Measurements from ENCODE around the gene PCDHA4. TPM values are rescaled to one million over a fixed set of nuclear protein-coding genes. Genes with fewer than 3 reads are reported as not detected.
A peak's percentile ranks its signal among the peaks of the same experiment; 100 is the strongest.
"Not testable (repeated sequence)": the region's sequence is repeated elsewhere in the genome, so short reads cannot be mapped to it uniquely, and the experiment has no call there.

PCDHA4 gene
- total RNA-seq (under 1 TPM; 0.78 to 0.90 TPM), polyA plus RNA-seq (under 1 TPM in 1 of 2 donors, not detected in 1; 0.05 TPM)
- long read RNA-seq, donor 1 = 0 reads
- long read RNA-seq, donor 2 = 0 reads

DNA sequence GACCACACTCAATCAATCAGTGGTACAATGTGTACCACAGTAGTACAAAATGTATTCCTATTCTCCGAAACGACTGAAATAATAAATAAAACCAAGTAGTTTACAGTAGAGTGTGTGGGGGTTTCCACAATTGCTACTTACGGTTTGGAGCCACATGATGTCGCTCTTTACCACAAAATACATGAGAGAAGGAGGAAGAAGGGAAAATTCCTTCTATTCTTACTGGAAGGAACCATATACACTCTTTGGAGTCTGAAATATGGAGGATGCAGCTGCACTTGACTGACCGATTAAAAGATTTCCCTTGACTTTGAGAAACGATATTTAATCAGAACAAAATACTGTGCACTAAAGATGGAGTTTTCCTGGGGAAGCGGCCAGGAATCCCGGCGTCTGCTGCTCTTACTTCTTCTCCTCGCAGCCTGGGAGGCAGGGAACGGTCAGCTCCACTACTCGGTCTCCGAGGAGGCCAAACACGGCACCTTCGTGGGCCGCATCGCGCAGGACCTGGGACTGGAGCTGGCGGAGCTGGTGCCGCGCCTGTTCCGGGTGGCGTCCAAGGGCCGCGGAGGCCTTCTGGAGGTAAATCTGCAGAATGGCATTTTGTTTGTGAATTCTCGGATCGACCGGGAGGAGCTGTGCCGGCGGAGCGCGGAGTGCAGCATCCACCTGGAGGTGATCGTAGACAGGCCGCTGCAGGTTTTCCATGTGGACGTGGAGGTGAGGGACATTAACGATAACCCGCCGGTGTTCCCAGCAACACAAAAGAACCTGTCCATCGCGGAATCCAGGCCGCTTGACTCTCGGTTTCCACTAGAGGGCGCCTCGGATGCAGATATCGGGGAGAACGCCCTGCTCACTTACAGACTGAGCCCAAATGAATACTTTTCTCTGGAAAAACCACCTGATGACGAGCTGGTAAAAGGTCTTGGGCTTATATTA is at the start of gene PCDHA4:
Gene PCDHA4, plus strand, starts transcription at position 235 of the 942 bp plus-strand sequence.
- ATAC-seq (ENCODE audit: low FRiP score) = no peak
- H3K27ac ChIP-seq (ENCODE audit: low read depth in 1 of 2, low read length in 2 of 2) = no peak within 1 kb of the TSS
- H3K4me1 ChIP-seq (ENCODE audit: control insufficient read depth in 1 of 2, insufficient read depth in 2 of 2, low read length in 2 of 2) = no peaks in the 10 kb centered on the region
- WGBS, 2 donors = 12 to 17% methylated on average over 33 to 39 of the region's 47 CpGs
- intact Hi-C loops (cut with DNase I) = loop anchor here (2.0 to 10.0 kb wide), 2 partner anchors 234 to 238 kb away; no protein-coding TSS in a partner anchor
- H3K9me3 ChIP-seq (ENCODE audit: control insufficient read depth, low read length) = peaks cover 23% of the 10 kb centered on the region
- peak within 1 kb of the TSS in 1 of 2 donors; percentile 17 for H3K4me3 ChIP-seq (ENCODE audit: low read length in 2 of 2)
- H3K36me3 ChIP-seq (ENCODE audit: control insufficient read depth in 1 of 2, insufficient read depth in 2 of 2, low read length in 1 of 2) = no peaks in the 10 kb centered on the region
- peak in 1 of 2 donors; percentile 77 for DNase-seq
- no peaks in the 10 kb centered on the region for H3K27me3 ChIP-seq (ENCODE audit: control insufficient read depth in 1 of 2, insufficient read depth in 2 of 2, low read length in 1 of 2)

DNA sequence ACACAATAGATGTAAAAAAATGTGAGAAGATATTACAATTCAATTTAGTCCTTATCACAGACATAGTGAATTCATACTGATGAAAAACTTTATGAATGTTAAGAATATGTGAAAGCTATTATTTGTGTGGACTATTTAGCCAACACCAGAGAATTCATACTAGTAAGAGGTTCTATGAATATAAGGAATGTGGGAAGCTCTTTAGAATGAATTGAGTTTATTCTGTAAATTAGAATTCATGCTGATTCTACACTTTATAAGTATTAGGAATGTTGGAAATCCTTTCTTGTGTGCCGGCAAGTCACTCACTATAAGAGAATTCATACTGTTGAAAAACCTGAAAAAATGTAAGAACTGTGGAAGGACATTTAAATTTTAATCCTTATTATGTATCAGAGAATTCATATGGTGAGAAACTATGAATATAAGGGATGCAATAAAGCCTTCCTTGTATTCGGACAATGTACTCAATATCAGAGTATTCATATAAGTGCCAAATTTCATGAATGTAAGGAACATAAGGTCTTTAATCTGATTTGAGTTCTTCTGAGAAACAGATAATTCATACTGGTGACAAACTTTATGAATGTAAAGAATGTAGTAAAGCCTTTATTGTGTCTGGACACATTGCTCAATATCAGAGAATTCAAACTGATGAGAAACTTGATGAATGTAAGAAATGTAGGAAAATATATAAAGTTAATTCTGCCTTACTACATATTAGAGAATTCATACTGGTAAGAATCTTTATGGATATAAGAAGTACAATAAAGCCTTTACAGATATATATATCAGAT is 42.5 kb upstream of the PCDHA4 start:
- H3K4me1 ChIP-seq (ENCODE audit: control insufficient read depth in 1 of 2, insufficient read depth in 2 of 2, low read length in 2 of 2) = no peaks in the 10 kb centered on the region
- H3K27ac ChIP-seq (ENCODE audit: low read depth in 1 of 2, low read length in 2 of 2) = no peak overlapping the region
- H3K4me3 ChIP-seq (ENCODE audit: low read length in 2 of 2) = no peak overlapping the region
- H3K27me3 ChIP-seq (ENCODE audit: control insufficient read depth in 1 of 2, insufficient read depth in 2 of 2, low read length in 1 of 2) = no peaks in the 10 kb centered on the region
- WGBS, 2 donors = 90 to 96% methylated on average over 2 of the region's 2 CpGs
- ATAC-seq (ENCODE audit: low FRiP score) (no peak), DNase-seq (no peak)
- peaks cover 17% of the 10 kb centered on the region for H3K9me3 ChIP-seq (ENCODE audit: control insufficient read depth, low read length)
- intact Hi-C loops (cut with DNase I) = no loop called here
- H3K36me3 ChIP-seq (ENCODE audit: control insufficient read depth in 1 of 2, insufficient read depth in 2 of 2, low read length in 1 of 2) = no peaks in the 10 kb centered on the region

- no peaks in the 10 kb centered on the region for H3K27me3 ChIP-seq (ENCODE audit: control insufficient read depth in 1 of 2, insufficient read depth in 2 of 2, low read length in 1 of 2)
- peaks cover 11% of the 10 kb centered on the region for H3K9me3 ChIP-seq (ENCODE audit: control insufficient read depth, low read length)
These were observed 39.4 kb upstream of the PCDHA4 start for GRCh38 chr5:140767444-140767843.

DNA sequence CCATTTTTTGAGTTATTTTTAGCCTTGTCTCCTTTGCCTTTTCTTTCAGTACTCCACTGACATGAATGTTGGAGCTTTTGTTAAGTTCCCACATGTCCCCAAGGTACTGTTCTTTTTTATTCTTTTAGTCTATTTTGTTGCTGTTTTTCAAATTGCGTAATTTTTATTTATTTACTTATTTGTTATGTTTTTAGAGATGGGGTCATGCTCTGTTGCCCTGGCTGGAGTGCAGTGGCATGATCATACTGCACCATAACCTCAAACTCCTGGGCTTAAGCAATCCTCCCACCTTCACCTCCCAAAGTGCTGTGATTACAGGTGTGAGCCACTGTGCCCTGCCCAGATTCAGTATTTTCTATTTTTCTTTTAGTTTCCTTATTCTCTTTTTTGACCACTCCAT is 26.4 kb upstream of the PCDHA4 start:
- H3K4me1 ChIP-seq (ENCODE audit: control insufficient read depth in 1 of 2, insufficient read depth in 2 of 2, low read length in 2 of 2) = no peaks in the 10 kb centered on the region
- intact Hi-C loops (cut with DNase I) = no loop called here
- no peak overlapping the region for H3K4me3 ChIP-seq (ENCODE audit: low read length in 2 of 2)
- H3K36me3 ChIP-seq (ENCODE audit: control insufficient read depth in 1 of 2, insufficient read depth in 2 of 2, low read length in 1 of 2) = no peaks in the 10 kb centered on the region
- 82 to 83% methylated on average over 1 of the region's 1 CpG for WGBS, 2 donors
- H3K27me3 ChIP-seq (ENCODE audit: control insufficient read depth in 1 of 2, insufficient read depth in 2 of 2, low read length in 1 of 2) = no peaks in the 10 kb centered on the region
- no peak overlapping the region for H3K27ac ChIP-seq (ENCODE audit: low read depth in 1 of 2, low read length in 2 of 2)
- peaks cover 23% of the 10 kb centered on the region for H3K9me3 ChIP-seq (ENCODE audit: control insufficient read depth, low read length)
- DNase-seq (no peak), ATAC-seq (ENCODE audit: low FRiP score) (no peak)

More at GRCh38 chr5:140767444-140767843, 39.4 kb upstream of the PCDHA4 start:
- Histone ChIP-seq H3K4me3 (ENCODE audit: low read length in 2 of 2) (no peak overlapping the region), H3K27ac (ENCODE audit: low read depth in 1 of 2, low read length in 2 of 2) (no peak overlapping the region), H3K36me3 (ENCODE audit: control insufficient read depth in 1 of 2, insufficient read depth in 2 of 2, low read length in 1 of 2) (no peaks in the 10 kb centered on the region), H3K4me1 (ENCODE audit: control insufficient read depth in 1 of 2, insufficient read depth in 2 of 2, low read length in 2 of 2) (no peaks in the 10 kb centered on the region)
- no peak for ATAC-seq (ENCODE audit: low FRiP score)
- WGBS, 2 donors = 80 to 86% methylated on average over 4 of the region's 4 CpGs
- no peak for DNase-seq
- intact Hi-C loops (cut with DNase I) = no loop called here

- DNase-seq = no peak
- Histone ChIP-seq H3K27ac (ENCODE audit: low read depth in 1 of 2, low read length in 2 of 2) (no peak within 1 kb of the TSS), H3K4me3 (ENCODE audit: low read length in 2 of 2) (no peak within 1 kb of the TSS), H3K9me3 (ENCODE audit: control insufficient read depth, low read length) (peaks cover 37% of the 10 kb centered on the region), H3K27me3 (ENCODE audit: control insufficient read depth in 1 of 2, insufficient read depth in 2 of 2, low read length in 1 of 2) (no peaks in the 10 kb centered on the region), H3K36me3 (ENCODE audit: control insufficient read depth in 1 of 2, insufficient read depth in 2 of 2, low read length in 1 of 2) (no peaks in the 10 kb centered on the region), H3K4me1 (ENCODE audit: control insufficient read depth in 1 of 2, insufficient read depth in 2 of 2, low read length in 2 of 2) (no peaks in the 10 kb centered on the region)
- WGBS, 2 donors = 15 to 17% methylated on average over 29 of the region's 29 CpGs
- intact Hi-C loops (cut with DNase I) = no loop called here
- no peak for ATAC-seq (ENCODE audit: low FRiP score)
These were observed 20.8 kb upstream of the PCDHA4 start, which contains the start of gene PCDHA1 for GRCh38 chr5:140785905-140786686. TSS of gene PCDHA1 (plus strand) at chr5:140786140.

DNA sequence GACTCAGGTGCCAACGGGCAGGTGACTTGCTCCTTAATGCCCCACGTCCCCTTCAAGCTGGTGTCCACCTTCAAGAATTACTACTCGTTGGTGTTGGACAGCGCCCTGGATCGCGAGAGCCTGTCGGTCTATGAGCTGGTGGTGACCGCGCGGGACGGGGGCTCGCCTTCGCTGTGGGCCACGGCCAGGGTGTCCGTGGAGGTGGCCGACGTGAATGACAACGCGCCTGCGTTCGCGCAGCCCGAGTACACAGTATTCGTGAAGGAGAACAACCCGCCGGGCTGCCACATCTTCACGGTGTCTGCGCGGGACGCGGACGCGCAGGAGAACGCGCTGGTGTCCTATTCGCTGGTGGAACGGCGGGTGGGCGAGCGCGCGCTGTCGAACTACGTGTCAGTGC is 19.4 kb upstream of the PCDHA4 start:
- intact Hi-C loops (cut with DNase I); H3K4me1 ChIP-seq (ENCODE audit: control insufficient read depth in 1 of 2, insufficient read depth in 2 of 2, low read length in 2 of 2); H3K36me3 ChIP-seq (ENCODE audit: control insufficient read depth in 1 of 2, insufficient read depth in 2 of 2, low read length in 1 of 2); H3K27ac ChIP-seq (ENCODE audit: low read depth in 1 of 2, low read length in 2 of 2); H3K27me3 ChIP-seq (ENCODE audit: control insufficient read depth in 1 of 2, insufficient read depth in 2 of 2, low read length in 1 of 2); H3K4me3 ChIP-seq (ENCODE audit: low read length in 2 of 2); ATAC-seq (ENCODE audit: low FRiP score): not testable (repeated sequence)
- WGBS, 2 donors = 30% methylated on average over 44 of the region's 44 CpGs
- peak in 1 of 2 donors; percentile 73 for DNase-seq
- peaks cover 31% of the 10 kb centered on the region for H3K9me3 ChIP-seq (ENCODE audit: control insufficient read depth, low read length)

- H3K4me1 ChIP-seq (ENCODE audit: control insufficient read depth in 1 of 2, insufficient read depth in 2 of 2, low read length in 2 of 2); ATAC-seq (ENCODE audit: low FRiP score); H3K27me3 ChIP-seq (ENCODE audit: control insufficient read depth in 1 of 2, insufficient read depth in 2 of 2, low read length in 1 of 2); intact Hi-C loops (cut with DNase I); H3K36me3 ChIP-seq (ENCODE audit: control insufficient read depth in 1 of 2, insufficient read depth in 2 of 2, low read length in 1 of 2); H3K27ac ChIP-seq (ENCODE audit: low read depth in 1 of 2, low read length in 2 of 2); H3K4me3 ChIP-seq (ENCODE audit: low read length in 2 of 2): not testable (repeated sequence)
- 27 to 28% methylated on average over 64 to 70 of the region's 70 CpGs for WGBS, 2 donors
- peak in 1 of 2 donors; percentile 66 for DNase-seq
- peaks cover 27% of the 10 kb centered on the region for H3K9me3 ChIP-seq (ENCODE audit: control insufficient read depth, low read length)
These were observed 18.9 kb upstream of the PCDHA4 start for GRCh38 chr5:140787849-140788504.

DNA sequence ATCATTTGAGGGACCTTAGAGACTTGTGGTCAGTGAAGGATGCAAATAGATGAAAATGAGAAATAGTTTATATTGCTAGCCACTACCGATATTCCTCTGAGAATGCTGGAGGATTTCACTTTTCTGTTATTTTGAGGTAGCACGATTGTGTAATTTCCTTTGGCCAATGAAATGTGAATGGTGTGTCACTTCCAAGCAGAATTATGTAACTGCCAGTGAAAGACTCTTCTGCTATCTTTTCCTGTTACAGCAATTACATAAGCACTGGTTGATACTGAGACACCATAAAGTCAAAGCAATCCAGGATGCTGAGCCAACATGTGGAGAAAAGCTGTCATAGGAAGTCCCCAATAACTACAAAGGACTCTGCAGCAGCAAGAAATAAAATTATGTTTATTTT is 15.8 kb upstream of the PCDHA4 start:
- peaks cover 26% of the 10 kb centered on the region for H3K9me3 ChIP-seq (ENCODE audit: control insufficient read depth, low read length)
- intact Hi-C loops (cut with DNase I) = no loop called here
- H3K36me3 ChIP-seq (ENCODE audit: control insufficient read depth in 1 of 2, insufficient read depth in 2 of 2, low read length in 1 of 2) = no peaks in the 10 kb centered on the region
- no peaks in the 10 kb centered on the region for H3K27me3 ChIP-seq (ENCODE audit: control insufficient read depth in 1 of 2, insufficient read depth in 2 of 2, low read length in 1 of 2)
- no peak overlapping the region for H3K27ac ChIP-seq (ENCODE audit: low read depth in 1 of 2, low read length in 2 of 2)
- ATAC-seq (ENCODE audit: low FRiP score) = no peak
- H3K4me3 ChIP-seq (ENCODE audit: low read length in 2 of 2) = no peak overlapping the region
- DNase-seq = no peak
- no peaks in the 10 kb centered on the region for H3K4me1 ChIP-seq (ENCODE audit: control insufficient read depth in 1 of 2, insufficient read depth in 2 of 2, low read length in 2 of 2)
- WGBS, 2 donors = 24 to 27% methylated on average over 2 of the region's 2 CpGs
